Hippocampal formation (tissue), 2 donors: Measurements from ENCODE around the gene TXNRD1.
"Not testable (repeated sequence)": the region's sequence is repeated elsewhere in the genome, so short reads cannot be mapped to it uniquely, and the experiment has no call there.

Experiments used
- DNase-seq, 2 donors: peaks; one replicate each; lab custom pipeline; 2025; lab: John Stamatoyannopoulos, UW

Gene TXNRD1

DNA sequence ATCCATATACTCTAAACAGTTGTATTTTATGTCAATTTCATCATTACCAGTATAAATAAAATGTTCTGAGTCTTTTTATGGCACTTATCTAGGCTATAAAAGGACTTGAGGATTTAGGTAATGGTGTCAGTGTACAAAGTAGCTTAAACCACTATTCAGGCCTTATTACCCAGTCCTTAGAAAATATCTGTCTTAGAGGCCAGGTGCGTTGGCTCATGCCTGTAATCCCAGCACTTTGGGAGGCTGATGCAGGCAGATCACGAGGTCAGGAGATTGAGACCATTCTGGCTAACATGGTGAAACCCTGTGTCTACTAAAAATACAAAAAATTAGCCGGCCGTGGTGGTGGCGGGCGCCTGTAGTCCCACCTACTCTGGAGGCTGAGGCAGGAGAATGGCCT is 112.7 kb downstream of the TXNRD1 start:
- DNase-seq: not testable (repeated sequence)

DNA sequence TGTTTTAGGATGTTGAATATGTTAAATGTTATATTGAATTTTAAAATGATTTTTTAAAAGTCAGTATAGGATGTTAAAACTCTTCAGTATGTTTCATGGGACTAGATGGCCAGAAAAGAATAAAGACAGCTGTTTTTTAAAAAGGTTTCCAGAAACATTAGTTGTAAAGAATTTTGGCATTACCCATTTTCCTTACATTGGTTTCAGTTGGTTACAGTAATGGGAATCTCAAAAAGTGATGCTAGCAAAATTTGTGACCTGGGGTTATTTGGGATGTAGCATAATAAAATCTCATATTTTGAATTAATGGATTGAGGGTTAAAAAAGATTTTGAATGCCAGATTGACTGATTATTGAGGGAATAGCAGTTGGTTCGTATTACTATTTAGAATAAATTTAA is 113.2 kb downstream of the TXNRD1 start:
- no peak for DNase-seq

GRCh38 chr12:104329707-104330532 is 114.3 kb downstream of the TXNRD1 start:
- no peak for DNase-seq

DNA sequence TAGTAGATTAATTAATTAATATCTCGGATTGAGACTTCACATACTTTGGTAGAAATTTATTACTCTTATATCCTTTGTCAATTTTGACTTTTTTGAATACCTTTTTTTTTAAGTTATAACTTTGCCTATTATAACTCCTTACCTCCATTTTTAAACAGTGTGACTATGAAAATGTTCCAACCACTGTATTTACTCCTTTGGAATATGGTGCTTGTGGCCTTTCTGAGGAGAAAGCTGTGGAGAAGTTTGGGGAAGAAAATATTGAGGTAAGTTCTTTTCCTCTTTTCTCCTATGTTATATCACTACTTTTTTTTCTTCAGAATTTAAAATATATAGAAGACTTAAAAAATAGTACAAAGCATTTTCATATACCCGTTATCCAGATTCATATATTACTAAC is 115.8 kb downstream of the TXNRD1 start:
- DNase-seq: no peak

- DNase-seq: not testable (repeated sequence)
Measured at GRCh38 chr12:104332273-104332672, 116.7 kb downstream of the TXNRD1 start.

DNA sequence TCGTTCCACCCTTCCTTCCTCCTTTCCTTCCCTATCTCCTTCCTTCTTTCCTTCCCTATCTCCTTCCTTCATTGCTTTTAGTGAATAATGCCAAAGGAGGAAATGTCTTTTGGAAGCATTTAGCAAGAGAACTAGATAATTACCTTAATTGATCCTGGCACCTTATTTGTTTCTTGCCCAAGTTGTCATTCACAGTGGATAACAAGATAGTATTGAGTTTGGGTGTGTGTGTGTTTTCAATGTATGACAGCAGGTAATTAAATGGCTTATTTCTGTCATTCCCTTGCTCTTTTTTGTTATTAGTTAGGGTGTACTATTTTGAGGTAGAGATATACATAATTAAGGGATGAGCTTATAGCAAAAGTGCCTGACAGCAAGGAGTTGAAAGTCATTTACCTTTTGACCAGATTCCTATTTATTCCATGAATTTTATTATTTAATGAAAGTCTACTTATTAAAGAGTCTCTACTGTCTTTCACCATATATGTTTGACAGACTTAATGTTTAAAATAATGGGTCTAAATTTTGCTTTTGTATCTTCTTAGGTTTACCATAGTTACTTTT is 118.2 kb downstream of the TXNRD1 start:
- no peak for DNase-seq

DNA sequence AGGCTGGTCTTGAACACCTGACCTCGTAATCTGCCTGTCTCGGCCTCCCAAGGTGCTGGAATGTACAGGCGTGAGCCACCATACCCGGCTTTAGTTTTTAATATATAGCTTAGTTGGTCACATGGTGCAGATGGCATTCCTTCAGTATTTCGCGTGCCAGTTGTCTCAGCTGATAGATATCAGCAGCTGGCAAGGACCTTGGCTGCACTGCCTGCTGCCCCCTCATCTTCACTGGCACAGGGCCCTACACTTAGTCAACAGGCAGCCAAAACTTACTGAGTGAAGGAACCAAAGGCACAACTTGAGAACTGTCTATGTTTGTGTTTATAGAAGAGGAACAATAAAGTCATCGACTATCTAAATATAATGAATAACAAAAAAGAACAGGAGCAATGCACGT is 119.0 kb downstream of the TXNRD1 start:
- no peak for DNase-seq

GRCh38 chr12:104336115-104336514 is 120.5 kb downstream of the TXNRD1 start:
- no peak for DNase-seq

DNA sequence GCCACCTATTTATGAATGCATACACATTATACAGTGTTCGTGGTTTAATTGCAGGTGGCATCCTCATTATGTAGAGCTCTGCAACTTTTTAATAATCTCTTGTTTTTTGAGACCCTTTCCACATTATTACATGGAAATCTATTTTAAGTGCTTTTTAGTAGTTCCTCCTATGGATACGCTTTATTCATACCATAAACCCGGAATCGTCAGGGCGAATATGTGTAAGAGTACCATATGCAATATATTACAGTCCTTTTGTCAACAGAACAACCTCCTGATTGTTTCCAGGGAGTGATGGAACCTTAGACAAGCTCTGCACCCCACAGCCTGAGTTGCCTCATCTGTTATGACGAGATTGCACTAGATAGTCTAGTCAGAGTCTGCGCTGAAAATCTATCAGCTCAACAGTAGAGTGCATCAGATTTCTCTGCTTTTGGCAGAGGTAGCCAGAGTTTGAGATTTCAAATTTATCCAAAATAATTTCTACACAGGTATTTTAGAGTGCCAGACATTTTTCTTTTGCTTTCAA is 121.5 kb downstream of the TXNRD1 start:
- no peak for DNase-seq

GRCh38 chr12:104339663-104340062 is 124.1 kb downstream of the TXNRD1 start:
- DNase-seq: peak in 1 of 2 donors; percentile 22

DNA sequence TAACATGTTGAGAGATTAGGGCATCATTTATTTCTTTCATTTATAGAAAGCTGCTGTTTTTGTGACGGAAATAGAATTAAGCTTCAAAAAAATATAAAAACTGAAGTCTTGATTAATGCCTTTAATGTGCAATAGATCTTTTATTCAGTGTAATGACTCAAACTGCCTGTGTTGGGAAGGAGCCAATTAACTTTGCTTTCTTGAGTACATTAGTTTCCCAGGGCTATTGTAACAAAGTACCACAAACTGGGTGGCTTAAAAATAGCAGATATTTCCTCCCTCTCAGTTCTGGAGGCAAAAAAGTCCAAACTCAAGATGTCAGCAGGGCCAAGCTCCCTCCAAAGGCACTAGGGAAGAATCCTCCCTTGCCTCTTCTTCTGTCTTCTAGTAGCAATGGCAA is 124.6 kb downstream of the TXNRD1 start:
- DNase-seq: no peak

GRCh38 chr12:104340925-104341611 is 125.5 kb downstream of the TXNRD1 start:
- DNase-seq: peak in 1 of 2 donors; percentile 16

- no peak for DNase-seq
Measured at GRCh38 chr12:104342147-104342546, 126.6 kb downstream of the TXNRD1 start.

DNA sequence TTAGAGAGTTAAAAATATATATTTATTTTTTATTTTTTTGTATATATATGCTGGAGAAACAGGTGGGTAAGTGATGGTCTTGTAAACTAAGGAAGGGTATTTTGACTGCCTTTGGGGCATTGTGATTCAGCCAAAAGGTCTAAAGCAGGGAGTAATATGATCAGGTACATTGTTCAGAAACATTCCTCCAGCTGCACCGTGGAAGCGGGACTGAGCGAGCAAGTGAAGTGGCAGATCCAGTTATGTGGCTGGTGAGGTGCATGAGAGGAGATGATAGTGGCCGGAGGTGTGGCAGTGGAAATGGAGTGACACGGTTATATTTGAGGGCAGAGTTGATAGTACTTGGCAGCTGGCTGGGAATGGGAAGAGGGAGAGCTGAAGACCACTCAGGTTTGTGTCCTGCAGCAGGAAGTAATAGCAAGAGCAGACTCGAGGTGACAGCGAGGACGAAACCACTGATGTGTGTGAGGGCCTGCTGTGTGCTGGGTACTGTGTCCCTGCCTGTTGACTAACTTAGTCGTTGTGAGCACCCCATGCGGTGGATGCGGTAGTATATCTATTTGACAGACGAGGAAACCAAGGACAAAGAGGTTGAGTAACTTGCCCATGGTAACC is 127.2 kb downstream of the TXNRD1 start:
- DNase-seq: no peak

DNA sequence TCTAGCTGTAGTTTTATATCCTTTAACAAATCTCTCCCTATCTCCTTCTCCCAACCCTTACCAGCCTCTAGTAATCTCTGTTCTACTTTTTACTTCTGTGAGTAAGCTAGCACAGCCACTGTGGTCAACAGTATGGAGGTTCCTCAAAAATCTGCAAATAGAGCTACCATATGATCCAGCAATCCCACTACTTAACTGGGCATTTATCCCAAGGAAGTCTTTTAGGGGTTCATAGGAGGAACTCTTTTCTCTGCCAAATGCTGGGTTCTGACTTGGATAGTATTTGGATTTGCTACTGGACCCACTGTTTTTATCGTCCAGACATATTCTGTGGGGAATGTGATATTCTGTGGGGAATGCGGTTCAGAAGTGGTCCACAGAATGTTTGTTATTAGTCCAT is 129.1 kb downstream of the TXNRD1 start:
- no peak for DNase-seq

- DNase-seq: no peak
Measured at GRCh38 chr12:104345234-104346066, 129.9 kb downstream of the TXNRD1 start.

GRCh38 chr12:104347374-104348075 is 131.9 kb downstream of the TXNRD1 start:
- DNase-seq: no peak

DNA sequence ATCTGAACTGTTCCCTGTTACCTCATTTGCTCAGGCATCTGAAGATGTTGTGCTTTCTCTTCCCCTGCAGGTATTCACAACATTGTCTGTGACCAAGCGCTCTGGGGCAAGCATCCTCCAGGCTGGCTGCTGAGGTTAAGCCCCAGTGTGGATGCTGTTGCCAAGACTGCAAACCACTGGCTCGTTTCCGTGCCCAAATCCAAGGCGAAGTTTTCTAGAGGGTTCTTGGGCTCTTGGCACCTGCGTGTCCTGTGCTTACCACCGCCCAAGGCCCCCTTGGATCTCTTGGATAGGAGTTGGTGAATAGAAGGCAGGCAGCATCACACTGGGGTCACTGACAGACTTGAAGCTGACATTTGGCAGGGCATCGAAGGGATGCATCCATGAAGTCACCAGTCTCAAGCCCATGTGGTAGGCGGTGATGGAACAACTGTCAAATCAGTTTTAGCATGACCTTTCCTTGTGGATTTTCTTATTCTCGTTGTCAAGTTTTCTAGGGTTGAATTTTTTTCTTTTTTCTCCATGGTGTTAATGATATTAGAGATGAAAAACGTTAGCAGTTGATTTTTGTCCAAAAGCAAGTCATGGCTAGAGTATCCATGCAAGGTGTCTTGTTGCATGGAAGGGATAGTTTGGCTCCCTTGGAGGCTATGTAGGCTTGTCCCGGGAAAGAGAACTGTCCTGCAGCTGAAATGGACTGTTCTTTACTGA is 132.9 kb downstream of the TXNRD1 start:
- DNase-seq: no peak

DNA sequence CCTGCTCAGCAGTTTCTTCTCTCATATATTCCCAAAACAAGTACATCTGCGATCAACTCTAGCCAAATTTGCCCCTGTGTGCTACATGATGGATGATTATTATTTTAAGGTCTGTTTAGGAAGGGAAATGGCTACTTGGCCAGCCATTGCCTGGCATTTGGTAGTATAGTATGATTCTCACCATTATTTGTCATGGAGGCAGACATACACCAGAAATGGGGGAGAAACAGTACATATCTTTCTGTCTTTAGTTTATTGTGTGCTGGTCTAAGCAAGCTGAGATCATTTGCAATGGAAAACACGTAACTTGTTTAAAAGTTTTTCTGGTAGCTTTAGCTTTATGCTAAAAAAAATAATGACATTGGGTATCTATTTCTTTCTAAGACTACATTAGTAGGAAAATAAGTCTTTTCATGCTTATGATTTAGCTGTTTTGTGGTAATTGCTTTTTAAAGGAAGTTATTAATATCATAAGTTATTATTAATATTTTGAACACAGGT is 133.5 kb downstream of the TXNRD1 start:
- DNase-seq: no peak
